DOHH2 (cell line): Measurements from ENCODE around the gene UBE2D2.
"Not testable (repeated sequence)": the region's sequence is repeated elsewhere in the genome, so short reads cannot be mapped to it uniquely, and the experiment has no call there.

ENCODE experiments used
- H3F3A ChIP-seq: fragments of 200-600 bp; sonication (generic), shearing (Covaris generic); 2 replicates; pipeline ENCODE4 v1.6.0; 2016; ENCODE audit warnings: antibody characterized with exemption, mild to moderate bottlenecking; ENCODE audit not compliant: control insufficient read depth, insufficient read depth
- H3K27ac ChIP-seq: fragments of 200-600 bp; sonication (generic); 2 replicates; pipeline ENCODE4 v1.5.1; 2014; ENCODE audit warnings: low read depth, mild to moderate bottlenecking, low read length, moderate library complexity
- H3K27me3 ChIP-seq: fragments of 200-600 bp; sonication (generic); 2 replicates; pipeline ENCODE4 v1.6.1; 2014; ENCODE audit warnings: mild to moderate bottlenecking, low read length, mixed read lengths; ENCODE audit not compliant: control insufficient read depth
- H3K36me3 ChIP-seq: fragments of 200-600 bp; sonication (generic); 2 replicates; pipeline ENCODE4 v1.6.1; 2014; ENCODE audit warnings: mild to moderate bottlenecking, low read length, moderate library complexity, mixed read lengths; ENCODE audit not compliant: control insufficient read depth
- H3K4me1 ChIP-seq: fragments of 200-600 bp; sonication (generic); 2 replicates; pipeline ENCODE4 v1.6.1; 2014; ENCODE audit warnings: mild to moderate bottlenecking, low read length, mixed read lengths; ENCODE audit not compliant: control insufficient read depth
- H3K4me2 ChIP-seq: fragments of 200-600 bp; sonication (generic); 2 replicates; pipeline ENCODE4 v1.6.0; 2014; ENCODE audit warnings: mild to moderate bottlenecking, low read length, moderate library complexity
- H3K4me3 ChIP-seq: fragments of 200-600 bp; sonication (generic); 2 replicates; pipeline ENCODE4 v1.5.1; 2014; ENCODE audit warnings: mild to moderate bottlenecking, low read length, mixed read lengths
- H3K79me2 ChIP-seq: fragments of 200-600 bp; sonication (generic); 2 replicates; pipeline ENCODE4 v1.6.1; 2014; ENCODE audit warnings: mild to moderate bottlenecking, low read length, mixed read lengths; ENCODE audit not compliant: control insufficient read depth
- H3K9me2 ChIP-seq: fragments of 200-600 bp; sonication (generic); replicated peaks from 2 replicates; pipeline ENCODE4 v1.6.1; 2014; ENCODE audit warnings: mild to moderate bottlenecking, low read length, mixed read lengths; ENCODE audit not compliant: control insufficient read depth
- H3K9me3 ChIP-seq: fragments of 200-600 bp; sonication (generic); 2 replicates; pipeline ENCODE4 v1.6.1; 2014; ENCODE audit warnings: antibody characterized with exemption, low read length, mixed read lengths; ENCODE audit not compliant: control insufficient read depth, insufficient read depth
- H4K20me1 ChIP-seq: fragments of 200-600 bp; sonication (generic); 2 replicates; pipeline ENCODE4 v1.6.0; 2014; ENCODE audit warnings: low read depth, mild to moderate bottlenecking, antibody characterized with exemption, low read length, moderate library complexity; ENCODE audit not compliant: control insufficient read depth, insufficient read depth
- CTCF ChIP-seq: fragments of 200-600 bp; sonication (generic); IDR thresholded peaks from one replicate; pipeline ENCODE4 v1.5.1; 2014; ENCODE audit warnings: antibody characterized with exemption, mild to moderate bottlenecking, low read depth, low read length; ENCODE audit not compliant: poor library complexity, severe bottlenecking
- EZH2phosphoT487 ChIP-seq: fragments of 200-600 bp; sonication (generic); IDR thresholded peaks from 2 replicates; pipeline ENCODE4 v1.6.1; 2017; ENCODE audit warnings: borderline replicate concordance, mild to moderate bottlenecking, antibody characterized with exemption, low read length, moderate library complexity, mixed read lengths

UBE2D2 gene

GRCh38 chr5:139527090-139527470 is 34.1 kb upstream of the UBE2D2 start:
- Histone ChIP-seq H3K4me3 (peak overlapping the region; percentile 61), H3K27ac (0 out of 2 replicates have a peak overlapping the region, but pooled peaks have one; percentile 9), H3K4me1 (peaks cover 51% of the 10 kb centered on the region), H3K4me2 (peak overlapping the region; percentile 60)
- H3K79me2 ChIP-seq, H3K27me3 ChIP-seq, H3K9me3 ChIP-seq, H3K9me2 ChIP-seq, H4K20me1 ChIP-seq, H3K36me3 ChIP-seq, H3F3A ChIP-seq: not testable (repeated sequence)

GRCh38 chr5:139527896-139528467 is 33.2 kb upstream of the UBE2D2 start:
- H3K36me3 ChIP-seq, H3K27ac ChIP-seq, H3K9me2 ChIP-seq, H3F3A ChIP-seq, H4K20me1 ChIP-seq, H3K79me2 ChIP-seq, H3K27me3 ChIP-seq, H3K9me3 ChIP-seq: not testable (repeated sequence)
- Histone ChIP-seq H3K4me2 (peak overlapping the region; percentile 35), H3K4me3 (peak overlapping the region; percentile 38; the same call in 1 of the 2 replicates), H3K4me1 (peaks cover 51% of the 10 kb centered on the region)

GRCh38 chr5:139528695-139529094 is 32.4 kb upstream of the UBE2D2 start:
- H3K36me3 ChIP-seq, H3K4me2 ChIP-seq, H3K9me3 ChIP-seq, H3F3A ChIP-seq, H3K27me3 ChIP-seq, H4K20me1 ChIP-seq, H3K9me2 ChIP-seq, H3K79me2 ChIP-seq, H3K27ac ChIP-seq, H3K4me3 ChIP-seq: not testable (repeated sequence)
- peaks cover 45% of the 10 kb centered on the region for H3K4me1 ChIP-seq

- H3K27me3 ChIP-seq, H3K36me3 ChIP-seq, H3K4me3 ChIP-seq, H3K27ac ChIP-seq, H3F3A ChIP-seq, H3K4me2 ChIP-seq, H3K9me2 ChIP-seq, H4K20me1 ChIP-seq, H3K9me3 ChIP-seq, H3K79me2 ChIP-seq: not testable (repeated sequence)
- H3K4me1 ChIP-seq: peaks cover 32% of the 10 kb centered on the region
Measured at GRCh38 chr5:139530079-139530478, 31.1 kb upstream of the UBE2D2 start.

GRCh38 chr5:139531772-139532169 is 29.4 kb upstream of the UBE2D2 start:
- Histone ChIP-seq H3K27me3 (no peaks in the 10 kb centered on the region), H3F3A (no peaks in the 10 kb centered on the region), H3K27ac (no peak overlapping the region), H3K9me2 (no peaks in the 10 kb centered on the region), H3K4me2 (no peak overlapping the region), H4K20me1 (no peaks in the 10 kb centered on the region), H3K36me3 (no peaks in the 10 kb centered on the region), H3K9me3 (no peaks in the 10 kb centered on the region), H3K4me3 (no peak overlapping the region), H3K4me1 (peaks cover 15% of the 10 kb centered on the region), H3K79me2 (peaks cover 2% of the 10 kb centered on the region; the same call in 1 of the 2 replicates)
- no peak for TF ChIP-seq EZH2phosphoT487
- TF ChIP-seq CTCF: no peak
